ENCODE results near the gene CIB4. TPM values are rescaled to one million over a fixed set of nuclear protein-coding genes. Genes with fewer than 3 reads are reported as not detected.

CIB4 gene
- total RNA-seq, 1 experiment from 2014 or later = not detected

GRCh38 chr2:26542676-26543505 is 98.3 kb downstream of the CIB4 start:
- Mint-ChIP-seq H3K4me3 (ENCODE audit: unreplicated experiment) (no peak overlapping the region), H3K27me3 (ENCODE audit: insufficient read depth, unreplicated experiment) (peaks cover 6% of the 10 kb centered on the region), H3K36me3 (ENCODE audit: insufficient read depth, unreplicated experiment) (no peaks in the 10 kb centered on the region), H3K27ac (ENCODE audit: unreplicated experiment) (no peak overlapping the region), H3K9me3 (ENCODE audit: unreplicated experiment) (no peaks in the 10 kb centered on the region), H3K4me1 (ENCODE audit: low read depth, unreplicated experiment) (no peaks in the 10 kb centered on the region)
- Histone ChIP-seq H3K27me3 (replicated peaks; ENCODE audit: control insufficient read depth, insufficient read depth, low read length) (no peaks in the 10 kb centered on the region; the same call in 1 of the 2 replicates), H3K9me3 (no peaks in the 10 kb centered on the region), H3K4me3 (ENCODE audit: low read depth, low read length) (no peak overlapping the region), H3K36me3 (ENCODE audit: control insufficient read depth, insufficient read depth, low read length) (no peaks in the 10 kb centered on the region), H3K4me1 (no peaks in the 10 kb centered on the region)
- intact Hi-C loops (cut with micrococcal nuclease; ENCODE audit: unreplicated experiment) = no loop called here
- CTCF ChIA-PET = interaction anchor here (1.4 kb wide), 1 partner anchor 13 kb away, joined by 3 read pairs; no protein-coding TSS in a partner anchor
- no peak for TF ChIP-seq CTCF (IDR thresholded peaks at IDR 0.05; ENCODE audit: insufficient read depth in 1 of 2, low read depth in 1 of 2, low read length in 1 of 2, severe bottlenecking in 1 of 2, unreplicated experiment in 1 of 2)
- peak in 1 of 2 experiments; percentile 17 for DNase-seq
- BruUV-seq (replicated peaks) = no TSS peak
- POLR2A ChIA-PET = no interaction called here

- Mint-ChIP-seq H3K9me3 (ENCODE audit: unreplicated experiment) (no peaks in the 10 kb centered on the region), H3K27ac (ENCODE audit: unreplicated experiment) (no peak overlapping the region), H3K4me3 (ENCODE audit: unreplicated experiment) (no peak overlapping the region), H3K4me1 (ENCODE audit: low read depth, unreplicated experiment) (no peaks in the 10 kb centered on the region), H3K27me3 (ENCODE audit: insufficient read depth, unreplicated experiment) (peaks cover 6% of the 10 kb centered on the region), H3K36me3 (ENCODE audit: insufficient read depth, unreplicated experiment) (no peaks in the 10 kb centered on the region)
- no peaks in the 10 kb centered on the region for H3K9me3 ChIP-seq
- no peak for DNase-seq
- no peaks in the 10 kb centered on the region for H3K27me3 ChIP-seq (replicated peaks; ENCODE audit: control insufficient read depth, insufficient read depth, low read length)
- POLR2A ChIA-PET = no interaction called here
- intact Hi-C loops (cut with micrococcal nuclease; ENCODE audit: unreplicated experiment) = no loop called here
- H3K4me3 ChIP-seq (ENCODE audit: low read depth, low read length) = no peak overlapping the region
- CTCF ChIA-PET = interaction anchor here (1.4 to 2.1 kb wide), 2 partner anchors 14 to 36 kb away, joined by 3 to 8 read pairs; no protein-coding TSS in a partner anchor
- H3K4me1 ChIP-seq = no peaks in the 10 kb centered on the region
- TF ChIP-seq CTCF (IDR thresholded peaks at IDR 0.05; ENCODE audit: insufficient read depth in 1 of 2, low read depth in 1 of 2, low read length in 1 of 2, severe bottlenecking in 1 of 2, unreplicated experiment in 1 of 2) = no peak
- no TSS peak for BruUV-seq (replicated peaks)
- H3K36me3 ChIP-seq (ENCODE audit: control insufficient read depth, insufficient read depth, low read length) = no peaks in the 10 kb centered on the region
Measured at GRCh38 chr2:26542194-26542455, 99.0 kb downstream of the CIB4 start.

DNA sequence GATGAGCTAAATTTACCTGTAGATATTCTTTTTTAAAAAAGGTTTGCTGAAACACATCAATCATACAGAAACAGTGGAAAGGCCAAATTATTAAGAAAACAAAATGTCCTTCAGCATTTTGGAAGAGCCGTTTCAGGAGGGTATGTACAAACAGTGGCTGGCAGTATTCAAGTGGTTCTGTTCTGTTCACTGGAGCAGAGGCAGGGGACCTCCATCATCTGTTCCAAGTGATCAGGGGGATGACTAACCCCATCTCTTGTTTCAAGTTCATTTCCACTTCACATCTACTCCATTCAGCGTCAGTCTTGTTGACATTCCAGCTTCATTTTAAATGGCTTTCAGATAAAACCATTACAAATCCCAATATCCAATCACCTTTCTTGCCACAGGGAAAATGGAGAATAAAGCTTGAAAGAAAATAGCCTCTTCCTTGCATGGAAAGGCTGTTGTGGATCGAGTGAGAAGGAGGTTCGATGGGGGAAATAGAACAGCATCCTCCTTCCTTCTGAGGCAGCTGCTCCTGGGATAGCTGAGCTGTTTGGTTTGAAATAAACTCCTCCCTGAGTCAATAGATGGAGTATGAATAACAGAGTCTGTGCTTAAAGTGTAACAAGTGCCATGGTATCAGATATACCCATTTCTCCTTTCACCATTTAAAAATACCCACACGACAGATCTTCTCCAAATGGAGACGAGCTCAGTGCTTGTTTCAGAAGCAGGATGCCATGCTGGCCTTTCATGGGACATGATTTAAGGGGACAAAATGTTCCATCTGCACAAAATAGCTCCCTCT is 99.6 kb downstream of the CIB4 start:
- H3K4me1 Mint-ChIP-seq (ENCODE audit: low read depth, unreplicated experiment) = no peaks in the 10 kb centered on the region
- Histone ChIP-seq H3K4me3 (ENCODE audit: low read depth, low read length) (no peak overlapping the region), H3K9me3 (no peaks in the 10 kb centered on the region), H3K4me1 (no peaks in the 10 kb centered on the region), H3K36me3 (ENCODE audit: control insufficient read depth, insufficient read depth, low read length) (no peaks in the 10 kb centered on the region), H3K27me3 (replicated peaks; ENCODE audit: control insufficient read depth, insufficient read depth, low read length) (no peaks in the 10 kb centered on the region)
- H3K27me3 Mint-ChIP-seq (ENCODE audit: insufficient read depth, unreplicated experiment) = peaks cover 6% of the 10 kb centered on the region
- H3K36me3 Mint-ChIP-seq (ENCODE audit: insufficient read depth, unreplicated experiment) = no peaks in the 10 kb centered on the region
- DNase-seq = no peak
- no peak overlapping the region for H3K4me3 Mint-ChIP-seq (ENCODE audit: unreplicated experiment)
- no peaks in the 10 kb centered on the region for H3K9me3 Mint-ChIP-seq (ENCODE audit: unreplicated experiment)
- POLR2A ChIA-PET = no interaction called here
- no peak for TF ChIP-seq CTCF (IDR thresholded peaks at IDR 0.05; ENCODE audit: insufficient read depth in 1 of 2, low read depth in 1 of 2, low read length in 1 of 2, severe bottlenecking in 1 of 2, unreplicated experiment in 1 of 2)
- CTCF ChIA-PET = interaction anchor here (0.9 to 2.1 kb wide), 3 partner anchors 14 to 36 kb away, joined by 3 to 8 read pairs (median 4); no protein-coding TSS in a partner anchor
- no peak overlapping the region for H3K27ac Mint-ChIP-seq (ENCODE audit: unreplicated experiment)
- intact Hi-C loops (cut with micrococcal nuclease; ENCODE audit: unreplicated experiment) = no loop called here
- no TSS peak for BruUV-seq (replicated peaks)

All from Caco-2 (cell line).